Parathyroid adenoma (tissue), 2 donors: ENCODE measurements around the gene TJAP1.

Experiments
- H2AFZ ChIP-seq: fragments of 300-600 bp; sonication (generic); one replicate; pipeline ENCODE4 v1.7.0; 2017; ENCODE audit warnings: antibody characterized with exemption, mild to moderate bottlenecking
- H3K27ac ChIP-seq: fragments of 300-600 bp; sonication (generic); one replicate; pipeline ENCODE4 v1.7.0; 2017
- H3K27me3 ChIP-seq: fragments of 300-600 bp; sonication (generic); one replicate; pipeline ENCODE4 v1.7.0; 2017; ENCODE audit warnings: low read length; ENCODE audit not compliant: control insufficient read depth, insufficient read depth
- H3K36me3 ChIP-seq: fragments of 300-600 bp; sonication (generic); one replicate; pipeline ENCODE4 v1.7.0; 2017; ENCODE audit warnings: low read length; ENCODE audit not compliant: control insufficient read depth, insufficient read depth
- H3K4me1 ChIP-seq: fragments of 300-600 bp; sonication (generic); one replicate; pipeline ENCODE4 v1.7.0; 2017; ENCODE audit warnings: control low read depth
- H3K4me2 ChIP-seq: fragments of 300-600 bp; sonication (generic); one replicate; pipeline ENCODE4 v1.7.0; 2017; ENCODE audit warnings: low read length
- H3K4me3 ChIP-seq: fragments of 300-600 bp; sonication (generic); one replicate; pipeline ENCODE4 v1.7.0; 2017; ENCODE audit warnings: low read depth, low read length
- H3K79me2 ChIP-seq: fragments of 300-600 bp; sonication (generic); one replicate; pipeline ENCODE4 v1.7.0; 2017; ENCODE audit warnings: control low read depth
- H3K9ac ChIP-seq: fragments of 300-600 bp; sonication (generic); one replicate; pipeline ENCODE4 v1.7.0; 2017; ENCODE audit warnings: mild to moderate bottlenecking
- H3K9me3 ChIP-seq: fragments of 300-600 bp; sonication (generic); one replicate; pipeline ENCODE4 v1.7.0; 2017; ENCODE audit warnings: low read length; ENCODE audit not compliant: control insufficient read depth
- TF ChIP-seq, protein P1 (sequence below): fragments of 300-600 bp; sonication (generic); IDR thresholded peaks from one replicate; pipeline ENCODE4 v1.7.0; 2017; ENCODE audit warnings: antibody characterized with exemption, mild to moderate bottlenecking
- donor health status: primary hyperparathyroidism.

Gene TJAP1

DNA sequence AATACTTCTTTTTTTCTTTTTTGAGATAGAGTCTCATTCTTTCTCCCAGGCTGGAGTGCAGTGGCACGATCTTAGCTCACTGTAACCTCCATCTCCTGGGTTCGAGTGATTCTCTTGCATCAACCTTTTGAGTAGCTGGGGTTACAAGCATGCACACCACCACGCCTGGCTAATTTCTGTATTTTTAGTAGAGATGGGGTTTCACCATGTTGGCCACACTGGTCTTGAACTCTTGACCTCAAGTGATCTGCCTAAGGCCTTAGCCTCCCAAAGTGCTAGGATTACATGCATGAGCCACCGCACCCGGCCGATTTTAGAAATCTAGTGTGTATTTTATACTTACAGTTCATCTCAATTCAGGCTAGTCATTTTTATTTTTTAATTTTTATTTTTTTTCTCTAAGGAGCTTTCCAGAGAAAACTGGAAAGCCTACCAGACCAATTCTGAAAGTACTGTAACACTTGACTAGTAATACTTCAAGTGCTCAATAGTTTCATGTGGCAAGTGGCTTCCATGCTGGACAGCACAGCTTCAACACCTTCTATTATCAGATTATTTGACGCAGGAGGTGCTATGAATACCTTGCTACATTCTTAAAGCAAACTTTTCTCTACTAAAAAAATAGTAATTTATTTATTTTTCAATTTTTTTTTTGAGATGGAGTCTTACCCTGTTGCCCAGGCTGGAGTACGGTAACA, 64.6 kb downstream of the TJAP1 start:
- Histone ChIP-seq H3K9ac (no peak overlapping the region), H3K36me3 (no peaks in the 10 kb centered on the region)
- TF ChIP-seq, protein P1, sequence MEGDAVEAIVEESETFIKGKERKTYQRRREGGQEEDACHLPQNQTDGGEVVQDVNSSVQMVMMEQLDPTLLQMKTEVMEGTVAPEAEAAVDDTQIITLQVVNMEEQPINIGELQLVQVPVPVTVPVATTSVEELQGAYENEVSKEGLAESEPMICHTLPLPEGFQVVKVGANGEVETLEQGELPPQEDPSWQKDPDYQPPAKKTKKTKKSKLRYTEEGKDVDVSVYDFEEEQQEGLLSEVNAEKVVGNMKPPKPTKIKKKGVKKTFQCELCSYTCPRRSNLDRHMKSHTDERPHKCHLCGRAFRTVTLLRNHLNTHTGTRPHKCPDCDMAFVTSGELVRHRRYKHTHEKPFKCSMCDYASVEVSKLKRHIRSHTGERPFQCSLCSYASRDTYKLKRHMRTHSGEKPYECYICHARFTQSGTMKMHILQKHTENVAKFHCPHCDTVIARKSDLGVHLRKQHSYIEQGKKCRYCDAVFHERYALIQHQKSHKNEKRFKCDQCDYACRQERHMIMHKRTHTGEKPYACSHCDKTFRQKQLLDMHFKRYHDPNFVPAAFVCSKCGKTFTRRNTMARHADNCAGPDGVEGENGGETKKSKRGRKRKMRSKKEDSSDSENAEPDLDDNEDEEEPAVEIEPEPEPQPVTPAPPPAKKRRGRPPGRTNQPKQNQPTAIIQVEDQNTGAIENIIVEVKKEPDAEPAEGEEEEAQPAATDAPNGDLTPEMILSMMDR, result no peak

DNA sequence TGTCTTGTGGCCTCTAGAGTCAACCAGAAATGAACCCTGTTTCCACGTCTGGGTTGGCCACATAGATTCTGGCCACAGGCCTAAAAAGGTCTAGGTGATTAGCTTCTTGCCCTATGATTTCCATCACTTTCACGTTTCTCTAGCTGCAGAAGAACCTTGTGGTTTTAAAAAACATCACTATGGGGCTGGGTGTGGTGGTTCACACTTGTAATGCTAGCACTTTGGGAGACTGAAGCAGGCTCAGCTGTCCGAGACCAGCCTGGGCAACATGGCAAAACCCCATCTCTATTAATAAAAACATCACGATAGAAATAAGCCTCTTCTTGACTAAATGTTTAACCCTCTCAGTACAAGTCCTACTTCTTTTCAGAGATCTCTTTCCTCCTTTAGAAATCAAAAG, 67.1 kb downstream of the TJAP1 start:
- no peak overlapping the region for H3K4me2 ChIP-seq
- no peak overlapping the region for H3K9ac ChIP-seq
- no peaks in the 10 kb centered on the region for H3K27me3 ChIP-seq
- H3K4me3 ChIP-seq, result no peak overlapping the region
- H2AFZ ChIP-seq, result no peak overlapping the region
- no peaks in the 10 kb centered on the region for H3K9me3 ChIP-seq
- no peaks in the 10 kb centered on the region for H3K4me1 ChIP-seq
- H3K27ac ChIP-seq, result no peak overlapping the region
- no peaks in the 10 kb centered on the region for H3K36me3 ChIP-seq
- H3K79me2 ChIP-seq, result no peaks in the 10 kb centered on the region
- TF ChIP-seq, protein P1, result no peak

More for the DNA sequence above, 64.6 kb downstream of the TJAP1 start:
- Histone ChIP-seq H3K4me2 (no peak overlapping the region), H3K4me3 (no peak overlapping the region), H3K27ac (no peak overlapping the region), H2AFZ (no peak overlapping the region), H3K4me1 (no peaks in the 10 kb centered on the region), H3K79me2 (no peaks in the 10 kb centered on the region), H3K9me3 (no peaks in the 10 kb centered on the region), H3K27me3 (no peaks in the 10 kb centered on the region)

- no peak overlapping the region for H3K4me3 ChIP-seq
- no peaks in the 10 kb centered on the region for H3K9me3 ChIP-seq
- H3K4me1 ChIP-seq, result no peaks in the 10 kb centered on the region
- no peaks in the 10 kb centered on the region for H3K79me2 ChIP-seq
- TF ChIP-seq, protein P1, result no peak
- no peaks in the 10 kb centered on the region for H3K36me3 ChIP-seq
- H3K27ac ChIP-seq, result no peak overlapping the region
- no peaks in the 10 kb centered on the region for H3K27me3 ChIP-seq
- no peak overlapping the region for H3K9ac ChIP-seq
- no peak overlapping the region for H3K4me2 ChIP-seq
- H2AFZ ChIP-seq, result no peak overlapping the region
These were observed 69.9 kb downstream of the TJAP1 start for GRCh38 chr6:43547222-43547621.
